Heart left ventricle (tissue), 16 donors: ENCODE measurements around the gene SRD5A3. TPM values are rescaled to one million over a fixed set of nuclear protein-coding genes. Genes with fewer than 3 reads are reported as not detected.

Source experiments
- ATAC-seq, 4 donors: fragments of 200-7000 bp; cut with Tn5 transposase; one replicate each; pipeline ENCODE4 v1.9.1; 2020 to 2022; ENCODE audit warnings: moderate library complexity in 4 of 4, mild to moderate bottlenecking in 3 of 4, moderate number of reproducible peaks in 1 of 4
- DNase-seq, 5 donors: peaks; one replicate each; pipeline ENCODE4 v3.0.0-alpha.2; 2020
- H3K27ac ChIP-seq, 12 donors: fragments of 200-600 bp; sonication (generic) in 4 of 12; one replicate each; pipeline versions ENCODE4 v1.5.0 to v1.8.0; 2016 to 2022; ENCODE audit warnings: mild to moderate bottlenecking in 2 of 12
- H3K27me3 ChIP-seq, 9 donors: fragments of 200-600 bp; sonication (generic) in 2 of 9; one replicate each; pipeline versions ENCODE4 v1.5.1 to v1.8.0; 2016 to 2022; ENCODE audit warnings: mild to moderate bottlenecking in 3 of 9
- H3K36me3 ChIP-seq, 9 donors: fragments of 200-600 bp; sonication (generic) in 2 of 9; one replicate each; pipeline versions ENCODE4 v1.5.0 to v1.8.0; 2018 to 2022; ENCODE audit warnings: mild to moderate bottlenecking in 2 of 9
- H3K4me1 ChIP-seq, 12 donors: fragments of 200-600 bp; sonication (generic) in 4 of 12; one replicate each; pipeline versions ENCODE4 v1.5.0 to v1.8.0; 2016 to 2022; ENCODE audit warnings: mild to moderate bottlenecking in 3 of 12
- H3K4me3 ChIP-seq, 12 donors: fragments of 200-600 bp; sonication (generic) in 4 of 12; one replicate each; pipeline versions ENCODE4 v1.5.0 to v1.8.0; 2017 to 2022; ENCODE audit warnings: mild to moderate bottlenecking in 9 of 12, moderate library complexity in 4 of 12
- H3K9me3 ChIP-seq, 12 donors: fragments of 200-600 bp; sonication (generic) in 4 of 12; one replicate each; pipeline versions ENCODE4 v1.5.0 to v1.8.0; 2016 to 2022; ENCODE audit warnings: mild to moderate bottlenecking in 1 of 12
- POLR2A ChIP-seq, 2 donors: fragments of 450-650 bp; IDR thresholded peaks; one replicate each; pipeline ENCODE4 v1.6.1; 2017; ENCODE audit warnings: antibody characterized with exemption in 2 of 2, mild to moderate bottlenecking in 2 of 2, moderate library complexity in 2 of 2
- WGBS, 4 donors: extraction: QIAGEN DNeasy Blood & Tissue Kit in 2 of 4; methylation state at CpG; one replicate each; pipeline versions ENCODE4 v1.1.5 to v1.1.7; 2013 to 2018; 5-methylcytosine and 5-hydroxymethylcytosine counted together
- intact Hi-C, 10 donors: fragments of 100-400 bp; cut with DNase I; formaldehyde crosslinking; loops; one replicate each; pipeline versions ENCODE4 v1.11.1 to v1.14.2; 2022
- polyA plus RNA-seq, 2 donors: library from polyadenylated mRNA; stranded (reverse); fragments of 200-250 nt; gene quantifications; one replicate each; pipeline ENCODE4 v1.2.3, GENCODE V29; 2013
- total RNA-seq, 9 donors: library from RNA; depleted of rRNA in 2 of 9; stranded (reverse); fragments of >200 nt in 2 of 9; fragmentation: NEBNext Ultra II Directional in 3 of 9; extraction: Animal tissue kit (Norgen Biotek cat#: 25700) in 3 of 9; gene quantifications; one replicate each; pipeline versions ENCODE4 v1.1.0 to v1.2.4, GENCODE V29; 2016 to 2023
- TF ChIP-seq, protein P1 (sequence below), 12 donors: fragments of 200-600 bp; sonication (generic) in 4 of 12; IDR thresholded peaks; one replicate each; pipeline versions ENCODE4 v1.5.0 to v1.8.0; 2018 to 2022; ENCODE audit warnings: antibody characterized with exemption in 12 of 12, mild to moderate bottlenecking in 5 of 12
- donor health status: ischemic (EF 13 %, LVEDD 7.1; RV severe dilation, severe dysfunction).
- donor health status: healthy with polysubstance abuse.
- donor health status: DM: no; HTN: yes; CAD: no.
- donor health status: DM: no; HTN: no; CAD: no.
- donor health status: ischemic (EF 25% LVEDD 6.9; RV normal size, moderate dysfunction).
- donor health status: ischemic (EF 25% LVEDD 5.7; RV mildly dilated, moderate dysfunction).
- donor health status: healthy.
- donor health status: DM: yes; HTN: yes; CAD: no.
- donor health status: ischemic (EF 35%, LVEDD 5.7; RV mildly dilated, moderate dysfunction).
- donor health status: nonischemic (EF 11% LVEDD 7.7; RV severe dilation, severe dysfunction).
- donor health status: DM: yes; HTN: yes; CAD: no.
- donor health status: PGD.
- donor health status: ischemic (EF 29% LVEDD 5.4; RV normal size, mild dysfunction).
- donor health status: nonischemic (EF 23%, LVEDD 6.1; RV moderate dilation, normal function).

The SRD5A3 gene
- total and polyA plus RNA-seq, 11 donors, result 4.5 to 16.8 (median 7.8) TPM

DNA sequence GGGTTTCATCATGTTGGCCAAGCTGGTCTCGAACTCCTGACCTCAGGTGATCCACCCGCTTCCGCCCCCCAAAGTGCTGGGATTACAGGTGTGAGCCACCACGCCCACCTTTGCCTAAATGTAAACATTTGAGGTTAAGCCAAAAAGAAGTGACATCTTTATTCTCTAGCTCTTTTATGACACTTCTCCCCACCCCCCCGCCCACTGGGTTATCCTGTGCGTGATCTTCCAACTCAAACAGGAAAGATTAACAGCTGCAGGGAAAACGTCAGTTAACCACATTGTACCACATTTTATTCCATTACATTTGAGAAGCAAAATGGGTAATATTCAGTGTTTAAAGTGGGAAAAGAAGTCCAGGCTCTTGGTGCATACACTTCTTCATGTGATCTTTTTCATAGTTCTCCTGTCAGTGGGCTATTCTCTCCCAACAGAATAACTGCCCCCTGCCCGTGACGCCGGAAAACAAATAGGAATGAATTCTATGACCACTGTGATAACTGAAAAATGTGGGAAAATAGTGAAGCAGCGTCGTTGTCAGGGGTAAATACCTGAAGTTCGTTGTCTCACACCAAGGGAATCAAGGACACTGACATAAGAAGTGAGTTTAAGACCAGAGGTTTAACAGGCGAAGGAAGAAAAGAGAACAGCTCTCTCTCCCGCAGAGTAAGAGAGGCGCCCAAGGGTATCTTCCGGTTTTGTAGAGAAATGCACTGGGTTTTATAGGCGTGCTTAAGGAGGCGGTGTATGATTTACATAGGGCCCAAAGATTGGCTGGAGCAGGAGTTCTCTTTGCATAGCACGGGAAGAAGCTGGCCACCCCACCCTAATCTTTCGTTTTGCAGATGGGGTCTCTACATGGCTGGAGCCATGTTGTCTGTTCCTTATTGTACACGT, 9.7 kb upstream of the SRD5A3 start:
- DNase-seq (no peak), ATAC-seq (no peak)
- intact Hi-C loops, result loop anchor here in 1 of 10 donors (5.0 kb wide), 1 partner anchor 339 kb away; no protein-coding TSS in a partner anchor
- H3K27me3 ChIP-seq, result no peaks in the 10 kb centered on the region
- no peaks in the 10 kb centered on the region for H3K4me1 ChIP-seq
- no peak overlapping the region for H3K4me3 ChIP-seq
- TF ChIP-seq, protein P1, sequence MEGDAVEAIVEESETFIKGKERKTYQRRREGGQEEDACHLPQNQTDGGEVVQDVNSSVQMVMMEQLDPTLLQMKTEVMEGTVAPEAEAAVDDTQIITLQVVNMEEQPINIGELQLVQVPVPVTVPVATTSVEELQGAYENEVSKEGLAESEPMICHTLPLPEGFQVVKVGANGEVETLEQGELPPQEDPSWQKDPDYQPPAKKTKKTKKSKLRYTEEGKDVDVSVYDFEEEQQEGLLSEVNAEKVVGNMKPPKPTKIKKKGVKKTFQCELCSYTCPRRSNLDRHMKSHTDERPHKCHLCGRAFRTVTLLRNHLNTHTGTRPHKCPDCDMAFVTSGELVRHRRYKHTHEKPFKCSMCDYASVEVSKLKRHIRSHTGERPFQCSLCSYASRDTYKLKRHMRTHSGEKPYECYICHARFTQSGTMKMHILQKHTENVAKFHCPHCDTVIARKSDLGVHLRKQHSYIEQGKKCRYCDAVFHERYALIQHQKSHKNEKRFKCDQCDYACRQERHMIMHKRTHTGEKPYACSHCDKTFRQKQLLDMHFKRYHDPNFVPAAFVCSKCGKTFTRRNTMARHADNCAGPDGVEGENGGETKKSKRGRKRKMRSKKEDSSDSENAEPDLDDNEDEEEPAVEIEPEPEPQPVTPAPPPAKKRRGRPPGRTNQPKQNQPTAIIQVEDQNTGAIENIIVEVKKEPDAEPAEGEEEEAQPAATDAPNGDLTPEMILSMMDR (IDR thresholded peaks at IDR 0.05), result no peak
- TF ChIP-seq POLR2A (IDR thresholded peaks at IDR 0.05), result no peak
- no peak overlapping the region for H3K27ac ChIP-seq
- no peaks in the 10 kb centered on the region for H3K36me3 ChIP-seq
- 82 to 88% (median 83%) methylated on average over 22 of the region's 22 CpGs for WGBS, 4 donors
- peaks cover 0 to 2% (median 0%) of the 10 kb centered on the region in 12 donors for H3K9me3 ChIP-seq

DNA sequence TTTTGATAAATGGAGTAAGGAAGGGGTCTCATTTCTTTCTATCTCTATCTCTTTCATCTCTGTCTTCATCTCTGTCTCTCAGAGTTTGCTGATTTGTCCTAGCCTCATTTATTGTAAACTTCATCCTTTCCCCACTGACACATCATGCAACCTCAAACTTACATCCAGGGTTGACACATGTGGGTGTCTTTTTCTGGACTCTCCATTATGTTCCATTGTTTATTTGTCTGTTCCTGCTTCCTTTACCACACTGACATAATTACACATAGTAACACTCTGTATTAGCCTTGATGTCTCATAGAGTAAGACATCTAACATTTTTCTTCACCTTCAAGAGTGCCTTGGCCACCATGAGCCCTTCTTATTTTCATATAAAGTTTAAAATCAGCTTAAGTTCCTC, 8.1 kb upstream of the SRD5A3 start:
- no peaks in the 10 kb centered on the region for H3K4me1 ChIP-seq
- ATAC-seq (no peak), DNase-seq (no peak)
- H3K27ac ChIP-seq, result no peak overlapping the region
- intact Hi-C loops, result loop anchor here in 1 of 10 donors (5.0 kb wide), 1 partner anchor 341 kb away; no protein-coding TSS in a partner anchor
- TF ChIP-seq, protein P1 (IDR thresholded peaks at IDR 0.05), result no peak
- TF ChIP-seq POLR2A (IDR thresholded peaks at IDR 0.05), result no peak
- H3K4me3 ChIP-seq, result no peak overlapping the region
- no peaks in the 10 kb centered on the region for H3K9me3 ChIP-seq
- H3K36me3 ChIP-seq, result no peaks in the 10 kb centered on the region
- H3K27me3 ChIP-seq, result no peaks in the 10 kb centered on the region

DNA sequence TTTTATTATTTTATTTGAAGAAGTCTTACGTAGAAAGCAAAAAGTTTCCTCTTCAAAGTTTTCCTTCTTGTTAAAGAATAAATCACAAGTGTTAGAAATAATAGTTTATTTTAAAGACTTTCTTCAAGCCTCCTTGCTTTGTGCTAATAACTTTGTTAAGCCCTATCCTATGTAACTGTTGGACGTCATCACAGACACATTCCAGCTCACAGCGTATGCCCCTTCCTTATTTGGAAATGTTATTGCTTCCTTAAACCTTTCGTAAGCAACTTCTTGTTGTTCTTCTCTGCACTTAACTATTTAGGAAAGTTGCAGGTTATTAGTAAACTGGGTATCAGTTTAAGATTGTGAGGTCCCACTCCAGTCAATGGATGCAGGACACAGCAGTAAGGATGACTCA, 7.6 kb upstream of the SRD5A3 start:
- ATAC-seq, result no peak
- H3K9me3 ChIP-seq, result no peaks in the 10 kb centered on the region
- no peak for DNase-seq
- H3K36me3 ChIP-seq, result no peaks in the 10 kb centered on the region
- H3K4me3 ChIP-seq, result no peak overlapping the region
- intact Hi-C loops, result loop anchor here in 1 of 10 donors (5.0 kb wide), 1 partner anchor 341 kb away; no protein-coding TSS in a partner anchor
- H3K27me3 ChIP-seq, result no peaks in the 10 kb centered on the region
- no peak overlapping the region for H3K27ac ChIP-seq
- TF ChIP-seq, protein P1 (IDR thresholded peaks at IDR 0.05), result no peak
- no peak for TF ChIP-seq POLR2A (IDR thresholded peaks at IDR 0.05)
- WGBS, 4 donors, result 73 to 85% (median 81%) methylated on average over 4 of the region's 4 CpGs
- no peaks in the 10 kb centered on the region for H3K4me1 ChIP-seq

DNA sequence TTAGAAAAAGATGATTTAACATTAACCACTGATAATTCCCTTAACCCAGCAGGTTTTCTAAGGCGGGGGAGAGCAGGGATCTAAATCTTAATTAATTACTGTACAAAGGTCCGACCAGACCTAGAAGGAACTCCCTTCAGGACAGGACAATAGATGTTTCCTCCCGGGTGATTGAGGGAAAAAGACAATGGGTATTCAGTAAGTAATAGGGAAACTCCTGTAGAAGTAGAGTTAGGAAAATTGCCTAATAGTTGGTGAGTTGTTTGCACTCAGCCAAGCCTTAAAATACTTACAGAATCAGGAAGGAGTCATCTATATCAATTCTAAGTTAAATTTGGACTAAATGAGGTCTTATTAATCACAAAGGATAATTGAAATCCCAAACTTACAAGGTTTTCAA, 5.8 kb upstream of the SRD5A3 start:
- Histone ChIP-seq H3K4me1 (peaks cover 0 to under 1% (median 0%) of the 10 kb centered on the region in 12 donors), H3K9me3 (no peaks in the 10 kb centered on the region), H3K27me3 (no peaks in the 10 kb centered on the region), H3K27ac (no peak overlapping the region), H3K36me3 (no peaks in the 10 kb centered on the region), H3K4me3 (no peak overlapping the region)
- TF ChIP-seq POLR2A (IDR thresholded peaks at IDR 0.05), result no peak
- TF ChIP-seq, protein P1 (IDR thresholded peaks at IDR 0.05), result no peak
- ATAC-seq (no peak), DNase-seq (no peak)
- 53 to 62% (median 57%) methylated on average over 3 of the region's 3 CpGs for WGBS, 4 donors
- intact Hi-C loops, result loop anchor here in 7 of 10 donors (10.0 kb wide), 5 partner anchors 55 to 535 kb away; partner anchors contain the start of genes EXOC1 (in 2 of the 7) and TMEM165 (in 1 of the 7)
